ENCODE measurements around the gene TNFAIP2. TPM values are rescaled to one million over a fixed set of nuclear protein-coding genes. Genes with fewer than 3 reads are reported as not detected.

The TNFAIP2 gene
- total and polyA plus RNA-seq, 2 experiments from 2014 or later = 0.32 to 1.2 TPM

- peak; percentile 56 to 73 for DNase-seq (ENCODE audit: low read depth in 1 of 2, low spot score in 1 of 2)
- peak; percentile 38 for TF ChIP-seq CTCF (IDR thresholded peaks at IDR 0.05; ENCODE audit: low read depth, low read length)
- Histone ChIP-seq H3K36me3 (no peaks in the 10 kb centered on the region), H3K4me3 (peak overlapping the region; percentile 21), H3K9me3 (ENCODE audit: low read depth) (no peaks in the 10 kb centered on the region), H3K27ac (no peak overlapping the region), H3K4me1 (ENCODE audit: low read depth) (no peaks in the 10 kb centered on the region), H3K27me3 (peaks cover 6% of the 10 kb centered on the region)
Observed at GRCh38 chr14:103091041-103091882, 32.0 kb upstream of the TNFAIP2 start.

- peaks cover 6% of the 10 kb centered on the region for H3K27me3 ChIP-seq
- no peaks in the 10 kb centered on the region for H3K4me1 ChIP-seq (ENCODE audit: low read depth)
- H3K9me3 ChIP-seq (ENCODE audit: low read depth) = no peaks in the 10 kb centered on the region
- TF ChIP-seq CTCF (IDR thresholded peaks at IDR 0.05; ENCODE audit: low read depth, low read length) = no peak
- DNase-seq (ENCODE audit: low read depth in 1 of 2, low spot score in 1 of 2) = no peak
- H3K27ac ChIP-seq = no peak overlapping the region
- H3K36me3 ChIP-seq = no peaks in the 10 kb centered on the region
- H3K4me3 ChIP-seq = peak overlapping the region; percentile 21
Observed at GRCh38 chr14:103091883-103092222, 31.4 kb upstream of the TNFAIP2 start.

- Histone ChIP-seq H3K36me3 (no peaks in the 10 kb centered on the region), H3K27me3 (peaks cover 6% of the 10 kb centered on the region), H3K4me1 (ENCODE audit: low read depth) (peaks cover 2% of the 10 kb centered on the region), H3K4me3 (no peak overlapping the region), H3K27ac (no peak overlapping the region), H3K9me3 (ENCODE audit: low read depth) (no peaks in the 10 kb centered on the region)
- DNase-seq (ENCODE audit: low read depth in 1 of 2, low spot score in 1 of 2) = no peak
- TF ChIP-seq CTCF (IDR thresholded peaks at IDR 0.05; ENCODE audit: low read depth, low read length) = no peak
Observed at GRCh38 chr14:103093856-103094405, 29.3 kb upstream of the TNFAIP2 start.

GRCh38 chr14:103094406-103095209, 28.7 kb upstream of the TNFAIP2 start, which contains the start of gene EXOC3L4:
EXOC3L4 (plus strand) TSS chr14:103094725; CDS start chr14:103100220, 5,495 bp downstream.
- H3K4me1 ChIP-seq (ENCODE audit: low read depth) = peaks cover 8% of the 10 kb centered on the region
- no peak for TF ChIP-seq CTCF (IDR thresholded peaks at IDR 0.05; ENCODE audit: low read depth, low read length)
- H3K27ac ChIP-seq = no peak within 1 kb of the TSS
- no peaks in the 10 kb centered on the region for H3K36me3 ChIP-seq
- H3K27me3 ChIP-seq = peaks cover 6% of the 10 kb centered on the region
- H3K9me3 ChIP-seq (ENCODE audit: low read depth) = no peaks in the 10 kb centered on the region
- no peak within 1 kb of the TSS for H3K4me3 ChIP-seq
- no peak for DNase-seq (ENCODE audit: low read depth in 1 of 2, low spot score in 1 of 2)

- H3K36me3 ChIP-seq = no peaks in the 10 kb centered on the region
- H3K27me3 ChIP-seq = peaks cover 6% of the 10 kb centered on the region
- no peak for TF ChIP-seq CTCF (IDR thresholded peaks at IDR 0.05; ENCODE audit: low read depth, low read length)
- no peaks in the 10 kb centered on the region for H3K9me3 ChIP-seq (ENCODE audit: low read depth)
- no peak overlapping the region for H3K27ac ChIP-seq
- H3K4me3 ChIP-seq = no peak overlapping the region
- no peak for DNase-seq (ENCODE audit: low read depth in 1 of 2, low spot score in 1 of 2)
- peaks cover 15% of the 10 kb centered on the region for H3K4me1 ChIP-seq (ENCODE audit: low read depth)
Observed at GRCh38 chr14:103095210-103095778, 28.0 kb upstream of the TNFAIP2 start.
